ENCODE measurements around the gene HES5. TPM values are rescaled to one million over a fixed set of nuclear protein-coding genes. Genes with fewer than 3 reads are reported as not detected.

The HES5 gene
- total RNA-seq, 1 donor from 2014 or later, result 21.2 TPM

GRCh38 chr1:2567083-2567679, 37.1 kb upstream of the HES5 start:
- Mint-ChIP-seq H3K36me3 (ENCODE audit: unreplicated experiment) (no peaks in the 10 kb centered on the region), H3K9me3 (ENCODE audit: unreplicated experiment) (peaks cover 1% of the 10 kb centered on the region), H3K4me1 (ENCODE audit: low read depth, unreplicated experiment) (peaks cover 4% of the 10 kb centered on the region), H3K27ac (ENCODE audit: unreplicated experiment) (no peak overlapping the region), H3K4me3 (ENCODE audit: unreplicated experiment) (no peak overlapping the region), H3K27me3 (ENCODE audit: unreplicated experiment) (peaks cover 2% of the 10 kb centered on the region)
- no peak for DNase-seq
- TF ChIP-seq CTCF (IDR thresholded peaks at IDR 0.05; ENCODE audit: partially characterized antibody, unreplicated experiment), result no peak

DNA sequence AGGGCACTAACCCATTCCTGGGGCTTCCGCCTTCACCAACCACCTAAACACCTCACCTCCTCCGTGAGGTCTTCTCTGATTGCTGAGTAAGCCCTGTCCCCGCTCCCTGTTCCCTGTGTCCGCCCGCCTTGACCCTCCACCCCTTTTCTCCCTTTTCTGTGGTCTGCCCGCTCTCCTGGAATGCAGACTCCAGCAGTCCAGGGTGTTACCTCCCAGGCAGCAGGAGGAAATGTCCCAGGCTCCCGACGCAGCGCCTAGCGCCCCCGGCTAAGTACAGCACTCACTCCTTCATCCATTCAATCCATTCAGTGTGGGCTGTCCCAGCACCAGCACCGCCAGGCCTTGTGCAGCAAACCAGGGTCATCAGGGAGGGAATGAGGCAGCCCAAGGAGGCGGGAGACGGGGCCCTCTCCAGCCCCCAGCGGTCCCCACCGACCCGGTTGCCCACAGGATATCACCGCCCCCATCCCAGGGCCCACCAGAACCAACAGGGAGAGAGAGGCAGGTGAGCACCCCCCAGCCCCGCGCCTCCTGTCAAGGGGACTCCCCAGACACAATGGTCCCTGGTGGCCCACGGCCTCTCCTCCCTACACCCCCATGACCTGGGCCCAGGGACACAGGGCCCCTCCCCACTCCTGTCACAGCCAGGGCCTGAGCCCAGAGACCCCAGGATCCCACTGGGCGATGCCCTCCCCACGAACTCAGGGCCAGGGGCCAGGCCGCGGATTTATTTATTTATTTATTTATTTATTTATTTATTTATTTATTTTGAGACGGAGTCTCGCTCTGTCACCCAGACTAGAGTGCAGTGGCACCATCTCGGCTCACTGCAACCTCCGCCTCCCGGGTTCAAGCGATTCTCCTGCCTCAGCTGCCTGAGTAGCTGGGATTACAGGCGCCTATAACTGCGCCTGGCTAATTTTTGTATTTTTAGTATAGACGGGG, 36.3 kb upstream of the HES5 start:
- Mint-ChIP-seq H3K4me3 (ENCODE audit: unreplicated experiment) (no peak overlapping the region), H3K4me1 (ENCODE audit: low read depth, unreplicated experiment) (peaks cover 4% of the 10 kb centered on the region), H3K9me3 (ENCODE audit: unreplicated experiment) (peaks cover 1% of the 10 kb centered on the region), H3K27me3 (ENCODE audit: unreplicated experiment) (peaks cover 2% of the 10 kb centered on the region), H3K27ac (ENCODE audit: unreplicated experiment) (no peak overlapping the region), H3K36me3 (ENCODE audit: unreplicated experiment) (no peaks in the 10 kb centered on the region)
- TF ChIP-seq CTCF (IDR thresholded peaks at IDR 0.05; ENCODE audit: partially characterized antibody, unreplicated experiment), result no peak
- no peak for DNase-seq

GRCh38 chr1:2564815-2565374, 34.8 kb upstream of the HES5 start:
- peaks cover 4% of the 10 kb centered on the region for H3K9me3 Mint-ChIP-seq (ENCODE audit: unreplicated experiment)
- H3K27me3 Mint-ChIP-seq (ENCODE audit: unreplicated experiment), result peaks cover 4% of the 10 kb centered on the region
- TF ChIP-seq CTCF (IDR thresholded peaks at IDR 0.05; ENCODE audit: partially characterized antibody, unreplicated experiment), result no peak
- H3K4me3 Mint-ChIP-seq (ENCODE audit: unreplicated experiment), result no peak overlapping the region
- peak; percentile 43 for DNase-seq
- no peaks in the 10 kb centered on the region for H3K36me3 Mint-ChIP-seq (ENCODE audit: unreplicated experiment)
- H3K27ac Mint-ChIP-seq (ENCODE audit: unreplicated experiment), result no peak overlapping the region
- H3K4me1 Mint-ChIP-seq (ENCODE audit: low read depth, unreplicated experiment), result peaks cover 4% of the 10 kb centered on the region

DNA sequence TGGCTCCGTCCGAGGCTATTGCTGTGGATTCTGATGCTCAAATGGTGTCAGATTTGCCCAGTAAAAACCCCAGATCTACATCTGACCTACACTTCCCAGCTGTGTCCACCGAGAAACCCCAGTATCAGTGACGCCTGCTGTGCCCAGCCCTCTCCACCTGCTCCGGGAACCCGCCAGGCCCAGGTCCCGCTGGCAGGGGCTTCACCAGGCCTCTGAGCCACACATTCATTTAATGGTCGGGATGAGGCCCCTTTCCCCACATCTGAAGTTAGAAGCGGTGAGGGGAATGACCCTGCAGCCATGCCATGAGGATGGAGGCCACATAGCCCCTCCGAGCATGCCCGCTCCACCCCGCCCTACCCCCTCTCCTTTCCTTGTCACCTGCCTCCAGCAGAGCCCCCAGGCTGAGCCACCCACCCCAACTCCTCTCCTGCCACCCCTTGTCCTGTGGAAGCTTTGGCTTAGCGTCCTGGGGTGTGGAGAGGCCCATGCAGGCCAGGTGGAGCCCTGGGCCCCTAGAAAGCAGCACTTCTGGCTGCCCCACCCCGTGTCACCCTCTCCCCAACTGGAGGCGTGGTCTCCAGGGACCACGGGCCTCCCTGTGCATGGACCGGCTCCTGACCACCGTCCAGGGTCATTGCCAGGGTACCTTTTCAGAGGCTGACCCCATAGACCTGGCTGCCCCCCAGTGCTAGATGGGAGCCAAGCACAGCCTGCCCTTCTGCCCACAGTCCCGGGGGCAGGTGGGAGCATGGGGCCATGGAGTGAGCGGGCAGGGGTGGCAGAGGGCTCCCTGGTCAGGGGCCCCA, 34.1 kb upstream of the HES5 start:
- Mint-ChIP-seq H3K9me3 (ENCODE audit: unreplicated experiment) (peaks cover 4% of the 10 kb centered on the region), H3K27ac (ENCODE audit: unreplicated experiment) (no peak overlapping the region), H3K36me3 (ENCODE audit: unreplicated experiment) (no peaks in the 10 kb centered on the region), H3K4me1 (ENCODE audit: low read depth, unreplicated experiment) (peaks cover 4% of the 10 kb centered on the region), H3K4me3 (ENCODE audit: unreplicated experiment) (no peak overlapping the region), H3K27me3 (ENCODE audit: unreplicated experiment) (peaks cover 4% of the 10 kb centered on the region)
- no peak for TF ChIP-seq CTCF (IDR thresholded peaks at IDR 0.05; ENCODE audit: partially characterized antibody, unreplicated experiment)
- DNase-seq, result no peak

All from glutamatergic neuron (in vitro differentiated cells).